HepG2 (cell line): ENCODE results near the gene MXI1. TPM values are rescaled to one million over a fixed set of nuclear protein-coding genes. Genes with fewer than 3 reads are reported as not detected.
A peak's percentile ranks its signal among the peaks of the same experiment; 100 is the strongest.

ENCODE experiments used
- ATAC-seq: fragments of 200-7000 bp; cut with Tn5 transposase; 3 replicates; pipeline ENCODE4 v1.9.1; 2020; ENCODE audit warnings: mild to moderate bottlenecking, moderate library complexity
- BruUV-seq: library from RNA; stranded (reverse); fragments of 400-500 nt; replicated peaks from 2 replicates; lab custom pipeline; 2021; lab: Mats Ljungman, UMichigan
- CTCF ChIA-PET: fragments of 300-600 bp; formaldehyde crosslinking; extraction: SDS; loops from one replicate; lab custom pipeline; 2021; ENCODE audit warnings: low total read pairs, inconsistent platforms, low intra/inter-chr PET ratio; lab: Yijun Ruan, JAX
- POLR2A ChIA-PET: fragments of 350-600 bp; sonication (Branson Sonifier 250); formaldehyde crosslinking; loops from one replicate; lab custom pipeline; 2020; ENCODE audit warnings: antibody characterized with exemption, inconsistent platforms; lab: Yijun Ruan, JAX
- DNase-seq: peaks from one replicate; pipeline ENCODE4 v3.0.0-alpha.2; 2015; ENCODE audit warnings: low spot score
- FAIRE-seq: peaks from 3 replicates; lab custom pipeline; 2011; peaks lifted over from hg19 to GRCh38; lab: Jason Lieb, UNC
- H2AFZ ChIP-seq: one replicate; pipeline ENCODE4 v1.6.1; 2011; ENCODE audit warnings: low read length, inconsistent platforms
- H3K27ac ChIP-seq: fragments of 300-600 bp; 3 replicates; pipeline ENCODE4 v1.8.0; 2011; ENCODE audit warnings: mixed run types, mild to moderate bottlenecking, mixed read lengths, low read length, inconsistent platforms; ENCODE audit not compliant: insufficient read depth; ENCODE audit errors: extremely low read length
- H3K27me3 ChIP-seq, 2 experiments: fragments of 200-600 bp in 1 of 2; 2 replicates in 1 of 2; 3 replicates in 1 of 2; pipeline versions ENCODE4 v1.6.0 to v1.8.0; 2011; ENCODE audit warnings: low read length in 2 of 2, mild to moderate bottlenecking in 2 of 2, moderate library complexity in 2 of 2, inconsistent platforms in 1 of 2; ENCODE audit not compliant: insufficient read depth in 2 of 2, control insufficient read depth in 1 of 2
- H3K36me3 ChIP-seq, 2 experiments: fragments of 200-600 bp in 1 of 2; replicated peaks in 1 of 2; 2 replicates in 1 of 2; 3 replicates in 1 of 2; pipeline versions ENCODE4 v1.5.1 to v1.8.0; 2011; ENCODE audit warnings: low read length in 2 of 2, inconsistent platforms in 1 of 2; ENCODE audit not compliant: insufficient read depth in 2 of 2, control insufficient read depth in 1 of 2
- H3K4me1 ChIP-seq: 2 replicates; pipeline ENCODE4 v1.5.1; 2012; ENCODE audit warnings: low read length, inconsistent platforms; ENCODE audit not compliant: insufficient read depth
- H3K4me2 ChIP-seq: 2 replicates; pipeline ENCODE4 v1.6.0; 2011; ENCODE audit warnings: low read depth, low read length, inconsistent platforms
- H3K4me3 ChIP-seq, 3 experiments: fragments of 200-600 bp in 1 of 3; sonication (generic), shearing (Covaris generic) in 1 of 3; replicated peaks in 1 of 3; 2 replicates each; pipeline ENCODE4 v1.5.1; 2011 to 2016; ENCODE audit warnings: low read length in 3 of 3, inconsistent platforms in 2 of 3, low read depth in 2 of 3, mild to moderate bottlenecking in 2 of 3, control low read depth in 1 of 3, mixed read lengths in 1 of 3; ENCODE audit not compliant: insufficient read depth in 1 of 3
- H3K79me2 ChIP-seq: one replicate; pipeline ENCODE4 v1.6.1; 2011; ENCODE audit warnings: low read length, inconsistent platforms; ENCODE audit not compliant: insufficient read depth
- H3K9ac ChIP-seq: 2 replicates; pipeline ENCODE4 v1.6.0; 2011; ENCODE audit warnings: mild to moderate bottlenecking, low read depth, low read length, inconsistent platforms; ENCODE audit not compliant: insufficient read depth
- H3K9me3 ChIP-seq: 2 replicates; pipeline ENCODE4 v1.5.1; 2012; ENCODE audit warnings: mild to moderate bottlenecking, low read length
- H4K20me1 ChIP-seq: 2 replicates; pipeline ENCODE4 v1.6.0; 2011; ENCODE audit warnings: inconsistent platforms, mild to moderate bottlenecking, low read length, moderate library complexity; ENCODE audit not compliant: insufficient read depth
- ELF3 ChIP-seq: IDR thresholded peaks from 2 replicates; pipeline ENCODE4 v1.6.1; 2016; ENCODE audit warnings: missing genetic modification reagents, missing compliant biosample characterization
- HMGA1 ChIP-seq: sonication (generic); formaldehyde crosslinking; conservative IDR thresholded peaks from 2 replicates; pipeline ENCODE4 v1.4.0; 2020; ENCODE audit warnings: missing genetic modification reagents
- MBNL3 ChIP-seq: fragments of 250-450 bp; sonication (Bioruptor Pico); conservative IDR thresholded peaks from 2 replicates; pipeline ENCODE4 v1.8.0; 2022; ENCODE audit warnings: mild to moderate bottlenecking, inconsistent platforms
- RXRA ChIP-seq: sonication (generic); formaldehyde crosslinking; IDR thresholded peaks from 2 replicates; pipeline ENCODE4 v1.5.1; 2020; ENCODE audit warnings: missing genetic modification reagents
- SETDB1 ChIP-seq: sonication (generic); formaldehyde crosslinking; IDR thresholded peaks from 2 replicates; pipeline ENCODE4 v1.5.1; 2020; ENCODE audit warnings: missing genetic modification reagents, mild to moderate bottlenecking, borderline replicate concordance
- THAP9 ChIP-seq: sonication (generic); formaldehyde crosslinking; IDR thresholded peaks from 2 replicates; pipeline ENCODE4; 2020; ENCODE audit warnings: missing genetic modification reagents, mild to moderate bottlenecking, borderline replicate concordance
- ZBTB42 ChIP-seq: sonication (generic); formaldehyde crosslinking; IDR thresholded peaks from 2 replicates; pipeline ENCODE4 v1.5.0; 2020; ENCODE audit warnings: mild to moderate bottlenecking, missing genetic modification reagents
- ZNF567 ChIP-seq: sonication (generic); formaldehyde crosslinking; IDR thresholded peaks from 2 replicates; pipeline ENCODE4 v1.8.1; 2023; ENCODE audit warnings: mild to moderate bottlenecking, missing genetic modification reagents, borderline replicate concordance
- ZNF883 ChIP-seq: sonication (generic); formaldehyde crosslinking; IDR thresholded peaks from 2 replicates; pipeline ENCODE4 v1.5.1; 2020; ENCODE audit warnings: mild to moderate bottlenecking, missing genetic modification reagents; ENCODE audit errors: not compliant biosample characterization
- WGBS: methylation state at CpG from one replicate; pipeline ENCODE4 v1.1.6; 2017; ENCODE audit warnings: low lambda C conversion rate; 5-methylcytosine and 5-hydroxymethylcytosine counted together
- in situ Hi-C: cut with HindIII; loops from 2 replicates; pipeline ENCODE4 v1.10.0; 2017; ENCODE audit warnings: low pct_unique_long_range_greater_than_20kb; ENCODE audit not compliant: extremely low pct_ligation_motif_present
- intact Hi-C: fragments of 100-400 bp; cut with micrococcal nuclease; formaldehyde crosslinking; loops from one replicate; pipeline ENCODE4 v1.10.0; 2022; ENCODE audit not compliant: unreplicated experiment
- polyA plus RNA-seq, 8 experiments: library from polyadenylated mRNA; depleted of rRNA in 3 of 8; stranded (reverse) in 7 of 8; unstranded in 1 of 8; fragments of >200 nt; fragmentation: Illumina TruSeq in 4 of 8; extraction: Trizol in 4 of 8; gene quantifications; 2 replicates each; pipeline versions ENCODE4 v1.2.1 to v1.2.3, GENCODE V29; 2011 to 2016; ENCODE audit warnings: low read depth in 4 of 8, missing spikeins in 1 of 8, mixed read lengths in 1 of 8; ENCODE audit not compliant: insufficient read depth in 1 of 8
- total RNA-seq, 5 experiments: library from RNA; depleted of rRNA; stranded (reverse); fragments of >200 nt; fragmentation: Illumina TruSeq; extraction: Trizol; gene quantifications; 2 replicates each; pipeline ENCODE4 v1.2.3, GENCODE V29; 2016; ENCODE audit warnings: low read depth in 1 of 5
- TF ChIP-seq, protein P1 (sequence below): sonication (generic); formaldehyde crosslinking; IDR thresholded peaks from 2 replicates; pipeline ENCODE4 v1.8.0; 2022; ENCODE audit warnings: missing genetic modification reagents, mild to moderate bottlenecking, inconsistent platforms, borderline replicate concordance
- TF ChIP-seq, protein P2 (sequence below): sonication (generic); formaldehyde crosslinking; IDR thresholded peaks from 2 replicates; pipeline ENCODE4 v1.5.0; 2020; ENCODE audit warnings: missing genetic modification reagents
- TF ChIP-seq, protein P3 (sequence below): sonication (generic); formaldehyde crosslinking; IDR thresholded peaks from 2 replicates; pipeline ENCODE4 v1.8.1; 2022; ENCODE audit warnings: mild to moderate bottlenecking, missing genetic modification reagents

MXI1 gene
- total and polyA plus RNA-seq, 2 of the 13 experiments (the other 11 are each of a cell fraction or from before 2014, with no cell fraction given) = 6.6 to 22.0 TPM

- in situ Hi-C loops (no loop called here), intact Hi-C loops (no loop called here)
- Histone ChIP-seq H3K9me3 (no peaks in the 10 kb centered on the region), H3K27ac (peak overlapping the region; percentile 85), H4K20me1 (peaks cover 20% of the 10 kb centered on the region), H3K36me3 (peaks cover 5 to 41% of the 10 kb centered on the region in 2 experiments; a peak in 4 of 5 replicates), H3K4me2 (peak overlapping the region; percentile 79), H3K79me2 (peaks cover 44% of the 10 kb centered on the region), H3K4me1 (peaks cover 42% of the 10 kb centered on the region), H3K9ac (peak overlapping the region; percentile 97), H2AFZ (no peak overlapping the region), H3K4me3 (peak overlapping the region; percentile 93 to 99 (median 98)), H3K27me3 (no peaks in the 10 kb centered on the region; a peak in 1 of 5 replicates)
- ChIA-PET CTCF (no interaction called here), POLR2A (interaction anchor here (0.8 kb wide), 1 partner anchor 264 kb away, joined by 3 read pairs; the partner anchor contains the start of gene SMC3)
- WGBS = 1% methylated on average over 4 of the region's 4 CpGs
- DNase-seq (no peak), ATAC-seq (no peak), FAIRE-seq (no peak)
- no peak for TF ChIP-seq ZBTB42 (CRISPR knock-in tag)
- TF ChIP-seq, protein P1, sequence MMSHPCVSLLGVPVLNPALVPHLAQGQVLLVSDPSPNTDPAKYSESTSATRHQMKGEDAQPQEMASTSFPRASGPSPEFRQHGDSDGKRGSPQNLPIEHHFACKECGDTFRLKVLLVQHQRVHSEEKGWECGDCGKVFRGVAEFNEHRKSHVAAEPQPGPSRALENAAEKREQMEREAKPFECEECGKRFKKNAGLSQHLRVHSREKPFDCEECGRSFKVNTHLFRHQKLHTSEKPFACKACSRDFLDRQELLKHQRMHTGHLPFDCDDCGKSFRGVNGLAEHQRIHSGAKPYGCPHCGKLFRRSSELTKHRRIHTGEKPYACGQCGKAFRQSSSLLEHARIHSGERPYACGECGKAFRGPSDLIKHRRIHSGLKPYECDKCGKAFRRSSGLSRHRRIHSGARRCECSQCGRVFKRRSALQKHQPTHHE (CRISPR knock-in tag) = no peak
- TF ChIP-seq SETDB1 = no peak
- TF ChIP-seq ZNF883 = no peak
- TF ChIP-seq, protein P2, sequence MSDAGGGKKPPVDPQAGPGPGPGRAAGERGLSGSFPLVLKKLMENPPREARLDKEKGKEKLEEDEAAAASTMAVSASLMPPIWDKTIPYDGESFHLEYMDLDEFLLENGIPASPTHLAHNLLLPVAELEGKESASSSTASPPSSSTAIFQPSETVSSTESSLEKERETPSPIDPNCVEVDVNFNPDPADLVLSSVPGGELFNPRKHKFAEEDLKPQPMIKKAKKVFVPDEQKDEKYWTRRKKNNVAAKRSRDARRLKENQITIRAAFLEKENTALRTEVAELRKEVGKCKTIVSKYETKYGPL (CRISPR knock-in tag) = no peak
- TF ChIP-seq, protein P3, sequence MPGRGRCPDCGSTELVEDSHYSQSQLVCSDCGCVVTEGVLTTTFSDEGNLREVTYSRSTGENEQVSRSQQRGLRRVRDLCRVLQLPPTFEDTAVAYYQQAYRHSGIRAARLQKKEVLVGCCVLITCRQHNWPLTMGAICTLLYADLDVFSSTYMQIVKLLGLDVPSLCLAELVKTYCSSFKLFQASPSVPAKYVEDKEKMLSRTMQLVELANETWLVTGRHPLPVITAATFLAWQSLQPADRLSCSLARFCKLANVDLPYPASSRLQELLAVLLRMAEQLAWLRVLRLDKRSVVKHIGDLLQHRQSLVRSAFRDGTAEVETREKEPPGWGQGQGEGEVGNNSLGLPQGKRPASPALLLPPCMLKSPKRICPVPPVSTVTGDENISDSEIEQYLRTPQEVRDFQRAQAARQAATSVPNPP (CRISPR knock-in tag) = no peak
- TF ChIP-seq MBNL3 (CRISPR knock-in tag) = no peak
- TF ChIP-seq ELF3 (CRISPR knock-in tag) = no peak
- TF ChIP-seq HMGA1 (CRISPR knock-in tag) = no peak
- no peak for TF ChIP-seq ZNF567 (CRISPR knock-in tag)
- TF ChIP-seq RXRA (CRISPR knock-in tag) = no peak
- no peak for TF ChIP-seq THAP9 (CRISPR knock-in tag)
- BruUV-seq = TSS peak; percentile 50
Observed at GRCh38 chr10:110303681-110304080, 96.3 kb downstream of the MXI1 start.
